ENCODE data around the gene DNAH9. TPM values are rescaled to one million over a fixed set of nuclear protein-coding genes. Genes with fewer than 3 reads are reported as not detected.

The DNAH9 gene
- total and polyA plus RNA-seq, 2 donors (not counting 1 experiment from before 2014, with no cell fraction given), result not detected

DNA sequence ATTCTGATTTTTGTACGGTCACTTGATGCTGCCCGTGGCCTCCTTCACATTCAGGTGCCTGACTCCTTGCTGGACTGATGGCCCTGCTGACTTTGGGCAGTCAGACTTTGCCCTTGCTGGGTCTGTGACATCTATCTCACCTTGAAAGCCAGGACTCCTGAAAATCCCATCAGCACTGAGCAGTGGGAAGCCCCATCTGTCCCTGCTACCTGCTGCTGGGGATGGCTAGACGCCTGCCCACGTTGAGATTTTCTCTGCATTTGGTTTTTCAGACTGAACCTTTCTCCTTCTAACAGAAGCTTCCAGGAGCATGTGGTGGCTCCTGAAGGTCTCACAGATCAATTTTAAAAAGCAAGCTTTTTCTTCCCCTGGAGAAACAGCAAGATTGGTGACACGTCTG lies 409.2 kb downstream of the DNAH9 start:
- Histone ChIP-seq H3K27me3 (replicated peaks in 1 of 4; ENCODE audit: control extremely low read depth in 1 of 4, control insufficient read depth in 3 of 4, insufficient read depth in 4 of 4, low read length in 3 of 4) (peaks cover 0 to 3% (median 0%) of the 10 kb centered on the region in 4 experiments), H3K36me3 (replicated peaks in 1 of 2; ENCODE audit: control extremely low read depth in 1 of 2, control insufficient read depth in 1 of 2, extremely low read depth in 1 of 2, insufficient read depth in 2 of 2, low read length in 1 of 2) (no peaks in the 10 kb centered on the region), H3K9me3 (ENCODE audit: control extremely low read depth in 1 of 3, control insufficient read depth in 2 of 3, insufficient read depth in 1 of 3, low read length in 2 of 3) (no peaks in the 10 kb centered on the region), H2AFZ (ENCODE audit: insufficient read depth, low read depth, low read length, poor library complexity, severe bottlenecking) (no peak overlapping the region), H4K20me1 (ENCODE audit: control insufficient read depth, insufficient read depth, low read length, poor library complexity, severe bottlenecking) (no peaks in the 10 kb centered on the region), H3K27ac (ENCODE audit: low read length in 2 of 2) (no peak overlapping the region), H3K9ac (ENCODE audit: low read length) (no peak overlapping the region), H3K79me2 (ENCODE audit: control insufficient read depth, insufficient read depth, low read length) (no peaks in the 10 kb centered on the region), H3K4me3 (ENCODE audit: control extremely low read depth in 1 of 5, extremely low read depth in 1 of 5, insufficient read depth in 1 of 5, low read depth in 2 of 5, low read length in 4 of 5) (no peak overlapping the region), H3K4me1 (ENCODE audit: control insufficient read depth in 2 of 2, insufficient read depth in 2 of 2, low read length in 2 of 2) (no peaks in the 10 kb centered on the region), H3K4me2 (replicated peaks; ENCODE audit: low read depth, low read length, poor library complexity, severe bottlenecking) (no peak overlapping the region)
- WGBS (ENCODE audit: insufficient coverage), result 100% methylated on average over 4 of the region's 5 CpGs
- intact Hi-C loops (cut with micrococcal nuclease), result no loop called here
- ChIA-PET CTCF (interaction anchor here (1.6 kb wide), 1 partner anchor 10 kb away, joined by 3 read pairs; the partner anchor contains the start of gene ZNF18), POLR2A (interaction anchor here (1.6 kb wide), 1 partner anchor 10 kb away, joined by 4 read pairs; the partner anchor contains the start of gene ZNF18)
- Mint-ChIP-seq H3K4me1 (no peaks in the 10 kb centered on the region), H3K27ac (no peak overlapping the region), H3K4me3 (no peak overlapping the region), H3K27me3 (peaks cover 12% of the 10 kb centered on the region), H3K9me3 (ENCODE audit: insufficient read depth) (no peaks in the 10 kb centered on the region)
- DNase-seq, result no peak
- no peak for TF ChIP-seq EZH2 (IDR thresholded peaks at IDR 0.05; ENCODE audit: borderline replicate concordance, insufficient read depth, low read depth, low read length, poor library complexity, severe bottlenecking)
- TF ChIP-seq, protein P1, sequence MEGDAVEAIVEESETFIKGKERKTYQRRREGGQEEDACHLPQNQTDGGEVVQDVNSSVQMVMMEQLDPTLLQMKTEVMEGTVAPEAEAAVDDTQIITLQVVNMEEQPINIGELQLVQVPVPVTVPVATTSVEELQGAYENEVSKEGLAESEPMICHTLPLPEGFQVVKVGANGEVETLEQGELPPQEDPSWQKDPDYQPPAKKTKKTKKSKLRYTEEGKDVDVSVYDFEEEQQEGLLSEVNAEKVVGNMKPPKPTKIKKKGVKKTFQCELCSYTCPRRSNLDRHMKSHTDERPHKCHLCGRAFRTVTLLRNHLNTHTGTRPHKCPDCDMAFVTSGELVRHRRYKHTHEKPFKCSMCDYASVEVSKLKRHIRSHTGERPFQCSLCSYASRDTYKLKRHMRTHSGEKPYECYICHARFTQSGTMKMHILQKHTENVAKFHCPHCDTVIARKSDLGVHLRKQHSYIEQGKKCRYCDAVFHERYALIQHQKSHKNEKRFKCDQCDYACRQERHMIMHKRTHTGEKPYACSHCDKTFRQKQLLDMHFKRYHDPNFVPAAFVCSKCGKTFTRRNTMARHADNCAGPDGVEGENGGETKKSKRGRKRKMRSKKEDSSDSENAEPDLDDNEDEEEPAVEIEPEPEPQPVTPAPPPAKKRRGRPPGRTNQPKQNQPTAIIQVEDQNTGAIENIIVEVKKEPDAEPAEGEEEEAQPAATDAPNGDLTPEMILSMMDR (IDR thresholded peaks at IDR 0.05), result no peak
- no peak for ATAC-seq (ENCODE audit: low read depth)
